Prostate gland (tissue), 2 donors: Measurements from ENCODE around the gene UBE3D. TPM values are rescaled to one million over a fixed set of nuclear protein-coding genes. Genes with fewer than 3 reads are reported as not detected.

Experiments
- DNase-seq: peaks from one replicate; pipeline ENCODE4 v3.0.0-alpha.2; 2019; ENCODE audit warnings: low spot score
- H3K27ac ChIP-seq, 2 donors: fragments of 200-600 bp; sonication (generic); 2 replicates each; pipeline ENCODE4 v1.5.1; 2017 to 2019
- H3K27me3 ChIP-seq: fragments of 200-600 bp; sonication (generic); replicated peaks from 2 replicates; pipeline ENCODE4 v1.5.1; 2019; ENCODE audit not compliant: insufficient read depth
- H3K36me3 ChIP-seq, 2 donors: fragments of 200-600 bp; sonication (generic); 1 replicate in 1 of 2; 2 replicates in 1 of 2; pipeline versions ENCODE4 v1.5.1 to v1.8.1; 2017 to 2019
- H3K4me1 ChIP-seq: fragments of 200-600 bp; sonication (generic); replicated peaks from 2 replicates; pipeline ENCODE4 v1.5.1; 2019
- H3K4me3 ChIP-seq, 2 donors: fragments of 200-600 bp; sonication (generic); 2 replicates each; pipeline ENCODE4 v1.5.1; 2017 to 2019
- H3K9me3 ChIP-seq: fragments of 200-600 bp; sonication (generic); 2 replicates; pipeline ENCODE4 v1.5.1; 2017
- CTCF ChIP-seq, 4 experiments: fragments of 200-600 bp in 2 of 4; fragments of 450-650 bp in 2 of 4; sonication (generic) in 2 of 4; IDR thresholded peaks; 1 replicate in 3 of 4; 2 replicates in 1 of 4; pipeline ENCODE4 v1.5.1; 2016 to 2019; ENCODE audit warnings: antibody characterized with exemption in 4 of 4, mild to moderate bottlenecking in 2 of 4, moderate library complexity in 2 of 4
- POLR2A ChIP-seq: fragments of 450-650 bp; IDR thresholded peaks from one replicate; pipeline ENCODE4 v1.6.1; 2016; ENCODE audit warnings: antibody characterized with exemption, mild to moderate bottlenecking
- POLR2AphosphoS5 ChIP-seq: sonication (generic); formaldehyde crosslinking; IDR thresholded peaks from one replicate; pipeline ENCODE4 v1.6.1; 2017; ENCODE audit warnings: antibody characterized with exemption
- WGBS: methylation state at CpG from one replicate; pipeline ENCODE4 v1.1.5; 2018; 5-methylcytosine and 5-hydroxymethylcytosine counted together
- intact Hi-C: fragments of 100-400 bp; cut with DNase I; formaldehyde crosslinking; loops from one replicate; pipeline ENCODE4 v1.14.2; 2022
- small RNA-seq, 2 donors: library from RNA; depleted of rRNA; stranded (forward); fragments of <200 nt; gene quantifications; one replicate each; pipeline ENCODE3, GENCODE V24; 2016
- total RNA-seq, 2 donors: library from RNA; depleted of rRNA; stranded (reverse); fragments of >200 nt; gene quantifications; one replicate each; pipeline ENCODE4 v1.1.0, GENCODE V29; 2016

The UBE3D gene
- total RNA-seq, 2 donors from 2014 or later = 3.1 to 6.0 TPM

GRCh38 chr6:82842721-82843120 lies 222.9 kb downstream of the UBE3D start:
- Histone ChIP-seq H3K27ac (no peak overlapping the region), H3K4me1 (no peaks in the 10 kb centered on the region), H3K4me3 (no peak overlapping the region), H3K36me3 (no peaks in the 10 kb centered on the region), H3K9me3 (no peaks in the 10 kb centered on the region), H3K27me3 (no peaks in the 10 kb centered on the region)
- intact Hi-C loops = no loop called here
- WGBS = 77% methylated on average over 6 of the region's 6 CpGs
- TF ChIP-seq CTCF (IDR thresholded peaks at IDR 0.05) = no peak
- no peak for TF ChIP-seq POLR2A
- no peak for TF ChIP-seq POLR2AphosphoS5
- DNase-seq = no peak

Small RNAs within 50 kb of the gene (small RNA-seq; reads per million reads assigned to genes)
- 0 reads per million in 2 donors for gene LAP3P1

Other genes with a start within 250 kb of the UBE3D start
- 10 to 100 TPM; 27.6 to 55.2 TPM for gene DOP1A, start 1.8 kb upstream of the UBE3D start, total RNA-seq
- gene PGM3, start 127.4 kb upstream of the UBE3D start, total RNA-seq = 10 to 100 TPM; 31.6 to 74.8 TPM
- 10 to 100 TPM in 1 of 2 donors, 1 to 10 TPM in 1; 9.5 to 23.7 TPM for gene RWDD2A, start 127.5 kb upstream of the UBE3D start, total RNA-seq